ENCODE measurements around the gene DPP10.

GRCh38 chr2:115480741-115481140 lies 1038.3 kb downstream of the DPP10 start:
- TF ChIP-seq CTCF (IDR thresholded peaks at IDR 0.05; ENCODE audit: low read length) (no peak), EZH2 (IDR thresholded peaks at IDR 0.05; ENCODE audit: borderline replicate concordance, low read length) (no peak)

All from OCI-LY1 (cell line).